ENCODE data around the gene KLRC3.

GRCh38 chr12:10406725-10407124 is 13.7 kb downstream of the KLRC3 start:
- TF ChIP-seq CTCF (IDR thresholded peaks at IDR 0.05; ENCODE audit: low read depth, low read length, poor library complexity, severe bottlenecking): no peak
- TF ChIP-seq EZH2phosphoT487 (IDR thresholded peaks at IDR 0.05; ENCODE audit: borderline replicate concordance, low read length): no peak
